ENCODE results near the gene ATP5PO.
"Not testable (repeated sequence)": the region's sequence is repeated elsewhere in the genome, so short reads cannot be mapped to it uniquely, and the experiment has no call there.

Gene ATP5PO

DNA sequence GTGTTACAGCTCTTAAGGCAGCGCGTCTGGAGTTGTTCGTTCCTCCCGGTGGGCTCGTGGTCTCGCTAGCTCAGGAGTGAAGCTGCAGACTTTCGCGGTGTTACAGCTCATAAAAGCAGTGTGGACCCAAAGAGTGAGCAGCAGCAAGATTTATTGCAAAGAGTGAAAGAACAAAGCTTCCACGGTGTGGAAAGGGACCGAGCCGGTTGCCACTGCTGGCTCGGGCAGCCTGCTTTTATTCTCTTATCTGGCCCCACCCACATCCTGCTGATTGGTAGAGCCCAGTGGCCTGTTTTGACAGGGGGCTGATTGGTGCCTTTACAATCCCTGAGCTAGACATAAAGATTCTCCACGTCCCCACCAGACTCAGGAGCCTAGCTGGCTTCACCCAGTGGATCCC is 47.7 kb downstream of the ATP5PO start:
- not testable (repeated sequence) for DNase-seq (ENCODE audit: low read depth)

DNA sequence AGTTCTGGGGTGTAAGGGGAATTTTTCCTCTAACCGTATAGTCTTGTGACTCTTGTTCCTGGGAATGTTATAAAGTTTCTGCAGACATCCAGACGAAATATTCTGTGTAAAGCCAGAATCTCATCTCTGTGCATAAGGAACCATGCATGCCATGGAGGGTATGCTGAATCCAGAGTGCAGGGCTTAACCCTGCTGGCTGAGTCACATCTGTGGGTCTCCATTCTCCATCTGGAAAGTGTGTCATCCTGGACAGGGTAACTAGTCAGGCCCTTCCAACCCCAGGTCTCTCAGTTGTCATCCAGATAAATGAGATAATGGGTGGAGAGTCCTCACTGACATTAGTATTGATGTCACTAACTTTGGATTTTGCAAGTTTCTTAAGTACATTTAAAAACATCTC is 48.8 kb downstream of the ATP5PO start:
- no peak for DNase-seq (ENCODE audit: low read depth)

DNA sequence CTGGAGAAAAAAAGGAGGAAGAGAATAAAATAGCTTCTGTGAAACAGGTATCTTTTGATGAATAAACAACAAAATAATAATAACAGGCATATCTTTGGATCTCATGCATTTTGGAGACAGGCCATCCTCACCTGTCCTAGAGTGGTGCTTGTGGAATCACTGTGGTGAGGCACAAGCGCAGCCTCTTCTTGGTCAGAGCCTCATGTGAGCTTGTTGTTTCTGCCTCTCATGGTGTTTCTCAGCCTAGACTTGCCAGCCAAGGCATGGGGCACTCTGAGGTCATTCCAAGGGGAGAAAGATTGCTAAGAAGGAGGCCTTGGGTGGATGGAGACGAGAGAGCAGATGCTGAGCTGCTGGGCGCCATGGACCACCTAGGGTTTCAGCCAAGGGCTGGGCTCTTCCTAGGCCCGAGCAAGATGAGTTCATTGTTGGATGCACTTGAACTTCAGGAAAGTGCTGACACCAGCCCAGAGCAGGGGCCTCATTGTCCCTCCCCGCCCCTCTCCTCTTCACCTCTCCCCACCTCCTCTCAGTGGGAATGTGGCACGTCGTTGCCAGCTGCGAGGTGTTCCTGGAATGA is 49.5 kb downstream of the ATP5PO start:
- no peak for DNase-seq (ENCODE audit: low read depth)

DNA sequence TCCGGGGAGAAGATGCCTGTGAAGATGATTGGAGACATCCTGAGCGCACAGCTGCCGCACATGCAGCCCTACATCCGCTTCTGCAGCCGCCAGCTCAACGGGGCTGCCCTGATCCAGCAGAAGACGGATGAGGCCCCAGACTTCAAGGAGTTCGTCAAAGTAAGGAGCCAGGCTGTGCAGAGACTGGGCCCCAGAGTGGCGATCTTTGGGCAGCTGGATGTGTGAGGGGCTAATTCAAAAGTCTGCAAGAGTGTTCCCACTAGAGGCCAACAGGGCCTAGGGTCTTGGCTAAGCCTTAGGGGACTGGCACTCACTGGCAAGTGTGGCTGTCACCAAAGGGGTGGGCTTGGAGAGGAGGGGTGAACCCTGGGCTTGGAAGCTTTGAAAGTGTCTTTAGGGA is 50.4 kb downstream of the ATP5PO start:
- no peak for DNase-seq (ENCODE audit: low read depth)

DNA sequence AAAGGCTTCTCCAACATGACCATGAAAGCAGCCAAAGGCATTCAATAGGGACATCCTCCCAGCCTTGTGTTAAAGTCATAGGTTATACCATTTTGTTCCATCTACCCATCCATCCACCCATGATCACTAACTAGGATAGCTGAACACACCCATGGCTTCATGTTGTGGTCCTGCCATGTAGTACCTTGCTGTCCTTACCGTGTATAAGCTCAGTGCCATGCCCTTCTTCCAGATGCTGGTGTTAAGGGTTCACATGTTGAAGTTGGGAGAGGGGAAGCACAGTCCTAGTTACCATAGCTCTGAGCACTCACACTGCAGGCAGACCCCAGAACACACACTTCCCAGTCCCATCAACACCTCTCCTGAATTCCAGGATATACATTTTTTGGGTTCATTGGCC is 51.5 kb downstream of the ATP5PO start:
- DNase-seq (ENCODE audit: low read depth) = no peak

DNA sequence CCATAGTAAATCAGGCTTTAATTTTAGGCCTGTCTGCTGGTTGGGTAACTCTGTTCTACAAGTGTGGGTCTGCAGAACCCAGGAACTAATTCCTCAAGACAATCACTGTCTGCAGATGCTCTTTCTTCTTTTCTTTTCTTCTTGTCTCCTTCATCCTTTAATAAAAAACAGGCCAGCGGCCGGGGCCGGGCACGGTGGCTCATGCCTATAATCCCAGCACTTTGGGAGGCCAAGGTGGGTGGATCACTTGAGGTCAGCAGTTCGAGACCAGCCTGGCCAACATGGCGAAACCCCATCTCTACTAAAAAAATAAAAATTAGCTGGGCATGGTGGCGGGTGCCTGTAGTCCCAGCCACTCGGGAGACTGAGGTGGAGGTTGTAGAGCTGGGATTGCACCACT is 52.4 kb downstream of the ATP5PO start:
- not testable (repeated sequence) for DNase-seq (ENCODE audit: low read depth)

DNA sequence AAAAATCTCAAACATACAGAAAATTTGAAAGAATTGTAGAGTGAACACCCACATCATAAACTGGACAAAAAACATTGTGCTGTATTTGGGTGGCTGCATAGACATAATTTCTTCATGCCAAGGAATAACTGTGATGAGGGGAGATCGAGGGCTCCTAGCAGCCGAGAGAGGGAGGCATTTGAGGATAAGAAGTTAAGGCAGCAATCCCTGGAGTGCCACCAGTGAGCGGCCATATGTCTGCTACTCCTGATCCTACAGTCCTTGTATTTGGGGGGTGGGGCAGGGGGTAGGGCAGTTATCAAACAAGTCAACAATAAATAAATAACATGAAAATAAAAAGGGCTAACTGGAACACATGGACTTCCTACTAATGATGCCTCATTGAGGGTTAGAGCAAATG is 54.5 kb downstream of the ATP5PO start:
- no peak for DNase-seq (ENCODE audit: low read depth)

DNA sequence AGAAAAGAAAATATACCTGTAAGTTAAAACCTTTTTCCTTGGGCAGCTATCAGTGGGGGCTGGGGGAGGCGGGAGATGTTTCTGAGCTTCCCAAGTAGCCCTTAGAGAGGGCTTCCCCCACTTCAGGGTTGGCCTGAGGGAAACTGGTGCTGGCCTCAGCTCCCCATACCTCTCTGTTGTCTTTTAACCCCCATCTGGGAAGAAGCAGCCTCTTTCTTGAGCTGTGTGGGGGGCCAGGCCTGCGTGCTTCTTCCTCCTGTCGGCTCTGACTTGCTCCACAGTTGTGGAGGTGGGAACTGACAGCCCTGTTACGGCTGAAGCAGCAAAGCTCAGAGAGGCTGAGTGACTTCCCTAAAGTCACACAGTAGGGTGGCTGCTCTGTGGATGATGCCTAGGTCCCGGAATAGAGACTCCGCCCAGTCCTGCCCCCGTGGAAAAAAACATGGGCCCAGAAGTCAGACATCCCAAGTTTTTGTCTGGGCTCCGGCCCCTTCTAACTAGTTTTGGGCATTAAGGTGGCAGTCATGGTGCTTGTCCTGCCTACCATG is 55.2 kb downstream of the ATP5PO start:
- no peak for DNase-seq (ENCODE audit: low read depth)

DNA sequence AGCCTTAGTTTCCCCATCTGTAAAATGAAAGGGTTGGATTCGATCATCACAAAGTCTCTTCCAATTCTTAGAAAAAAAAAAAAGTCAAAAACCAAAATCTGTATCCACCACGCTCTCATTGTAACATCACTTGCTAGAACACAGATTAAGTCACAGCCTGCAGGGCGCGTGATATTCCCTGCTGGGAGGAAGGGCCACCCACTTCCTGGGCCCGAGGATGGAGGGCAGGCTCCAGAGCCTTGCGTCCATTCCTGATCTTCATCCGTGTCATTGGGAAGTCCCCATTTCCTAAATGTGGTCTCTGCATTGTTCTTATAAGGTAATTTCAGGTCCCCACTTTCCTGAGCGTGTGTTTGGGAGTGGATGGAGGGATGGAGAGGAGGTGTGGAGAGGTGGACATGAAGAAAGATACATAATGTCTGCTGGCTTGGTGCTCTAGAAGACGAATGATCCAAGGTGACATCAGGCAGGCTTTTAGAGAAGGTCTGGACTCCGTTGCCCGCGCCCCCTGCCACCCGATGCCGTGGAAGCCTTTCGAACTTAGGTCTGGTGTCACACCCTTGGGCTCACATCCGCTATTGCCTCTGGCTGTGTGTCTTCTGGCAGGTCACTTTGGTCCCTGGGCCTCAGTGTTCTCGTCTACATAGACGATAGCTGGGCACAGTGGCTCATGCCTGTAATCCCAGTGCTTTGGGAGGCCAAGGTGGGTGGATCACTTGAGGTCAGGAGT is 56.1 kb downstream of the ATP5PO start:
- DNase-seq (ENCODE audit: low read depth) = no peak

DNA sequence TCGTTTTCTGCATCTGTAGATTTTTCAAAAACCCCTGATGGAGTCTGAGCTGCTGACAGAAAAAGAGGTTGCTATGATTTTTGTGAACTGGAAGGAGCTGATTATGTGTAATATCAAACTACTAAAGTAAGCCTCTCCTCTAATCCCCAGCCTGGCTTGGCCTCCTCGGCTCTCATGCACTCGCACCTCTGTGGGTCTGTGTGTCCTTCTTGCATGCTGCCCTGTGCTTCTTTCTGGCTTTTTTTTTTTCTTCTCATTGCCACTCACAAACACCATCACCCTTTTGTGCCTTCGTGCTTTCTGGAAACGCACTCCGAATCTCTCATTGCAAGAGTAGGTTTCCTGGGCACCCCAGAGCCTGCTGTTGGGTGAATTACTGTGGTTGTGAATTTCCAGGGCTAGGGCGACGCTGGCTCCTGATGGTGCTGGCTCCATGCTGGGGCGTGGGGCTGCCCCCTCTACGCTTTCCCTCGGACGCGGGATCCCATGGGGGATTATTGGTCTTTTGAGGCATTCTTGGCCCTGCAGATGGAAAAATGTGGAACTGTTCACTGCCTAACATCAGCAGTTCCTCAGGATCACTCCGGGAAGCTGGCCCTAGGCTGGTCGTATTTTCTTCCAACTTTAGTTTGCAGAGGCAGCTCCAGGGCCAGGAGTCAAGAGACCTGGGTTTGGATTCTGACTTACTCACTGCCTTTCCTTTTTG is 56.8 kb downstream of the ATP5PO start:
- DNase-seq (ENCODE audit: low read depth) = no peak

DNA sequence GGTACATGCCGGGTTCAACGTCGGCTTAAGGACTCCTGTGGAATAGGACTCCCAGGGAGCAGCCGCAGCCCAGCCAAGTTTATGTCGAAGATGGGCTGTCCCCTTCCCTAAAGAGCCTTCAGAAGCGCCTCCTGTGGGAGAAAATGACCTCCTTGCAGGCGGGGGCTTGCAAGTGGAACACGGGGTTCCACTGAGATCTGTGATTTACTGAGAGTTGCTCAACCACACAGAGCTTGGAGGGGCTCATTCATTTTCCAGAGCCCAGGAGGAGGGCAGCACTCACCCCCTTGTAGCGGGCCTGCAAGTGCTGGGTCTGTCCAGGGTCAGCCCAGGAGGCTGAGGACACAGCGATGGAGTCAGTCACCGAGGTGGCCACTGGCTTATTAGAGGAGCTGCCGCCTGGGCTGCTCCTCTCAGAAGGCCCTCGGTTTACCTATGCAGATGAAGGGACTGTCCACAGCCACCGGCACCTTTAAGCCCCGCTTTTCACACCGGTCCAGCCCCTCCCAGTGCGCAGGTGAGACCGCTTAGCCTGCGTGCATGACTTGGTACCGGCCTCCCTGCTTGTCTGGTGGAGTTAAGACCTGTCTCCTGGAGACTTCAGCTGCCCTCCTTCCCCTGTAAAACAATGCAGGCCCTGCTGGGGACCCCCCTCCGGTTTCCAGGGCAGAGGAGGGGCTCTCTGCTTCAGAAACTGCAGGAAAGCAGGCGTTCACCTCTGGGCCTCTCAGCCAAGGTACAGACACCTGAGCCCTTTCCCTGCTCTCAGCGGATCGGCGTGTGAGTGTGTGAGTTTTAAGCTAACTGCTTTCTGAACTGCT is 57.5 kb downstream of the ATP5PO start:
- DNase-seq (ENCODE audit: low read depth) = no peak

DNA sequence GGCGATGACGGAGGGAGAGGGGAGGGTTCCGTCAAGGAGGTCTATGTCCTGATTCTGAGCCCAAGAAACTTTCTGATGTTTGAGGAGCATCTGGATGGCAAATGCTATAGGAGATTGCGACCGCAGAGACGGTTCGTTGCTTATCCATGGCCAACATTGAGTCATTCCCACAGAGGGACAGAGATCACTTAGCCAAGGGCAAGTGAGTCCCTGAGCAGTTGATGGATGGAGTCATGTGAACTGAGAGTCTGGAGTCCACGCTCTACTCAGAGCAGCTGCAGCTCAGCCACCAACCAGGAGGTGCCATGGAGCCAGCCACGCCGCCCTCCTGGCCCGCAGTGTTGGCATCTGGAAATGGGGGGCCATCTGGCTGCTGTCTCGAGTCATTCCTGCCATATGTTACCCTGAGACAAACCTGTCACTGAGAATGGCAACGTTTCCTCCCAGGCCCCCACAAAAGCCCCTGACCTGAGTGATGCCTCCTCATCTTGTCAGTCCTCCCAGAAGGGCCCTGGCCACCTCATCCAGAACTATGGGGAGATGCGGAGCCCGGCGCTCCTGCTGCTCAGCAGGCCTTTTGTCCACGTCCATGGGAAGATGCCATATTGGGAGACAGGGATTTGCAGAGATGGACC is 58.6 kb downstream of the ATP5PO start:
- DNase-seq (ENCODE audit: low read depth) = no peak

DNA sequence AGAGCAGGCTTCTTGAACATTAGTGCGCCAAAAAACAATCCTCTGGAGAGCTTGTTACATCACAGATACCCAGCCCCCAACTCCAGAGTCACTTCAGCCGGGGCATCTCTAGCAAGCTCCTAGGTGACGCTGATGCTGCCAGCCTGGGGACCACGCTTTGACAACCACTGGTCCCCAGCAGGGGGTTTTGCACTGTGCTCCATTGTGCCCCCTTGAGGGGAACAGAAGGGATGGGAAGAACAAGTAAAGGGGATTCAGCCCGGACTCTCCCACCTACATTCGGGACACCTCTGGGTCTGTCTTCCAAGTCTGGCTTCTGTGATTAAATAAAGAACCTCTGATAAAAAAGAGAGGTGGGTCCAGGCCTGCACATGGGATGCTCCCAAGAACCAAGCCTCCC is 60.4 kb downstream of the ATP5PO start:
- DNase-seq (ENCODE audit: low read depth) = no peak

DNA sequence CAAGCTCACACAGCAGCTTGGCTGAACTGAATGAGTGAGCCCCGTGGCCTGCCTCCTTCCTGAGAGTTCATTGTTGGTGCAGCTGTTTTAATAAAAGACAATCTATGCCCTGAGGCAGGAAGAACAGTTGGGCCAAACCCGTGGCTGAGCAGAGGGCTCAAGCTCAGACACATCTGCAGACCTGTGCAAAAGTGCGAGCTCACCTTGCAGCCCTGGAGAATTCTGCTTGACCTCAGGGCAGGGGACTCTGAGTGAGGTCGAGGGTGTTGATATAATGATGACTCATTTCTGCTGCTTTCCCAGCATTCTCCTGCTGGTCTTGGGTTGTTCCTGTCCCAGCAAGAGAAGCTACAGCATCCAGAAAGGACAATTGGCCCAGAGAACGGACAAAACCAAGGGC is 61.0 kb downstream of the ATP5PO start:
- DNase-seq (ENCODE audit: low read depth) = no peak
